HK-2 (cell line): Measurements from ENCODE around the gene KCNJ6.

ENCODE experiments used
- DNase-seq: peaks from one replicate; pipeline ENCODE4 v3.0.0-alpha.2; 2018; ENCODE audit not compliant: unreplicated experiment

The KCNJ6 gene

GRCh38 chr21:37571442-37571841 lies 344.8 kb downstream of the KCNJ6 start:
- no peak for DNase-seq

DNA sequence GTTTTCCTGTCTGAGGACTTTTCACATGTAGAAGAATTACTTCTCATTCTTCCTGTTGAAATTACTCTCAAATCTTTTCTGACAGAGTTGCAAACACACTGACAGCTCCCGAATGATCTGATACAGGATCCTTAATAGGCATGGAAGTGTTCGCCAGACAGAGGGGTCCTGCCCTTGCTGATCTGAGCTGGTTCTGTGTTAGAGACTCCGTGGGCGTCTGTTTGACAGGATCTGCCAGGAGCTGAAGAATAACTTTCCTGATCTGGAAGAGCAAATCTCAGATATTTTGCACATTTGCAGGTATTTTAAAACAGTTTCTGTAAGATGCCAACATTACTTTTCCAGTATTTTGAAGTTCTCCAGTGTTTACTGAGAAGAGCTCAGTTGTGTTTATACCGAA lies 347.3 kb downstream of the KCNJ6 start:
- DNase-seq, result no peak

DNA sequence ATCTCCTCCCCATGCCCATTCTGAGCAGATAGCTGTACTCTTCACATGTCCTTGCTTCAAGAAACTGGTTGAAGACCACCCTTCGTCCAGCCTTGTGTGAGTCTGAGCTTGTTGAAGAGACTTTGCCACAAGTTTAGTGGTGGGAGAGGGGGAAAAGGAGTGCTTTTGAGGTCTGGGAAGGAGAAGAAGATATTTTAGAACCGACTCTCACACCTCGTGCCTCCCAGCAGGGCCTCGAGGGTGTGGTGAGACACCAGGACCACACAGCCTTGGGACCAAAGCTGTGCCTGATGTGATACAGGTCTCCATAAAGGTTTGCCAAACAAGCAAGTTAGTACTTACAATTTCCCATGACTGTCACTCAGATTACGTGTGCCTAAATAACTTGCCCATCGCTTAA lies 347.8 kb downstream of the KCNJ6 start:
- DNase-seq, result no peak

GRCh38 chr21:37566790-37567615 lies 349.3 kb downstream of the KCNJ6 start:
- no peak for DNase-seq

DNA sequence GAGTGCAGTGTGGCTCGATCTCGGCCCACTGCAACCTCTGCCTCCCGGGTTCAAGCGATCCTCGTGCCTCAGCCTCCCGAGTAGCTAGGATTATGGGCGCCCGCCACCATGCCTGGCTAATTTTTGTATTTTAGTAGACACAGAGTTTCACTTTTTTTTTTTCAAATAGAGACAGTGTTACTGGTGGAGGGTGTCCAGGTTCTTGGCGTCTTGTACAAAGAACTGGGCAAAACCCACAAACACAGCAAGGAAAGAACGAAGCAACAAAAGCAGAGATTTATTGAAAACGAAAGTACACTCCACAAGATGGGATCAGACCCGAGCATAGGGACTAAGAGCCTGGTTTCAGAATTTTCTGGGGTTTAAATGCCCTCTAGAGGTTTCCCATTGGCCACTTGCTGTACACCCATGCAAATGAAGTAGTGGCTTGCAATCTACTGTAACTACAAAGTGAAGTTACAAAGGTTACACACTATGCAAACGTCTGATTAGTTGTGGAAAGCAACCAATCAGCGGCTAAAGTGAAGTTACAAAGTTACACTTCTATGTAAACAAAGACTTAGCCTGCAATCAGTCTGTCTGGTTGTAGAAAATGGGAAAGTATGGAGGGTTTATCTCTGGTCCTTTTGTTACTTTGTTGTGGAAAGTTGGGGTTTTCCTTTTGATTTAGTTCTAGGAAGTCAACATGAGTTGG lies 350.6 kb downstream of the KCNJ6 start:
- DNase-seq, result no peak

- DNase-seq, result peak; percentile 14
Measured at GRCh38 chr21:37564924-37565529, 351.2 kb downstream of the KCNJ6 start.

DNA sequence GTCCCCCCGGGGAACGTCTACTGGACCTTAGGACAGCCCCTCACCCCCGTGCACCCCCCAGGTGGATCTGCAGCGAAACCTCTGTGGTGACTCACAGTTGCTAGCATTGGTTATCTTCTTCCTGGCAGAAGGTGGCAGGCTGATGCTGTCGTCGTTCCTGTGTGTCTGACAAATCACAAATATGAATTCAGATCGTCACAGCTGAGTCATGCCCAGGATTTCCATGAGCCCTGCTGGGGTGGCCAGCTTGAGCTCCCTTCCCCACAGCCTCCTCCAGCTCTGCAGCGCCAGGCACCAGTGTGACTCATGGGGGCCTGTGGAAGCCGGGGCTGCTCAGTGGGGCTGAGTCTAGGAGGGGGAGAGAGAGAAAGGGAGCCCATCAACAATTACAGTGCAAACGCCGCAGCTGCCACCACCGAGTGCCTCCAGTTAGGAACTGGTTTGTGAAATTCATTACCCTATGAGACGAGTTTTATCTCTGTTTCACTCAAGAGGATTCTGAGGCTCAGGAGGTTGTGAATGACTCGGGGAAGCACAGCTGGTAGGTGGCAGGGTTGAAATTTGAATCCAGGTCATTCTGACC lies 351.8 kb downstream of the KCNJ6 start:
- peak; percentile 88 for DNase-seq

DNA sequence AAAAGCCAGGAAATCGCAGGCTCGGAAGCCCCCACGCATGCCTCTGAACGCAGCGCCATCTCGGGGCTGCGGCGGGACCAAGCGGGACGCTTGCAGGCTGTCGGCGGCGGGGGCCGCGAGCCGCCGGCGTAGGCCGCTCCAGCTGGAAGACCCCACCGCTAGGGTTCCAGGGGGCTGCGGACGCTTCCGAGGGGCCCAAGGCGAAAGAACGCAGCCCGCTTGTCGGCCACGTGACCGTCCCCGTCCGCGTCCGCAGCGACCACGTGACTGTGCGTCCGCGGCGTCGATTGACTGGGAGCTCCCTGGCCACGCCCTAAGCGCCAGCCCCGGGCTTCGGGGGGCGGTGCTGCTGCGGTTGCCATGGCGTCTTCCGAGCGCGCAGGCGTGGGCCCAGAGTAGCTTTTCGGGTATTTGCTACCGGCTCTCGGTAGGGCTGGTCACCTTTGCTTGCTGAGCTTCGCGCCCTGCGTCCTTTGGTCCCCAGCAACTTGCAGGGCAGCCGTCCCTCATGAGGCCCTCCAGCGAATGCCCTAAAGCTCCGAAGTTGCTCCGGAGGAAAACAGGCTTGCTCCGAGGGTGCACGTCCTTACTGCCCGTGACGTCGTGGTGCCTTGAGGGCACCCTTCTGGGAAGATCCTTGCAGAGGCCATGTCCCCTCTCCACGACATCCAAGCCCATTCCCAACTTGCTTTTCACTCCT lies 352.5 kb downstream of the KCNJ6 start:
- peak; percentile 86 for DNase-seq

- no peak for DNase-seq
Measured at GRCh38 chr21:37562920-37563640, 353.2 kb downstream of the KCNJ6 start.

DNA sequence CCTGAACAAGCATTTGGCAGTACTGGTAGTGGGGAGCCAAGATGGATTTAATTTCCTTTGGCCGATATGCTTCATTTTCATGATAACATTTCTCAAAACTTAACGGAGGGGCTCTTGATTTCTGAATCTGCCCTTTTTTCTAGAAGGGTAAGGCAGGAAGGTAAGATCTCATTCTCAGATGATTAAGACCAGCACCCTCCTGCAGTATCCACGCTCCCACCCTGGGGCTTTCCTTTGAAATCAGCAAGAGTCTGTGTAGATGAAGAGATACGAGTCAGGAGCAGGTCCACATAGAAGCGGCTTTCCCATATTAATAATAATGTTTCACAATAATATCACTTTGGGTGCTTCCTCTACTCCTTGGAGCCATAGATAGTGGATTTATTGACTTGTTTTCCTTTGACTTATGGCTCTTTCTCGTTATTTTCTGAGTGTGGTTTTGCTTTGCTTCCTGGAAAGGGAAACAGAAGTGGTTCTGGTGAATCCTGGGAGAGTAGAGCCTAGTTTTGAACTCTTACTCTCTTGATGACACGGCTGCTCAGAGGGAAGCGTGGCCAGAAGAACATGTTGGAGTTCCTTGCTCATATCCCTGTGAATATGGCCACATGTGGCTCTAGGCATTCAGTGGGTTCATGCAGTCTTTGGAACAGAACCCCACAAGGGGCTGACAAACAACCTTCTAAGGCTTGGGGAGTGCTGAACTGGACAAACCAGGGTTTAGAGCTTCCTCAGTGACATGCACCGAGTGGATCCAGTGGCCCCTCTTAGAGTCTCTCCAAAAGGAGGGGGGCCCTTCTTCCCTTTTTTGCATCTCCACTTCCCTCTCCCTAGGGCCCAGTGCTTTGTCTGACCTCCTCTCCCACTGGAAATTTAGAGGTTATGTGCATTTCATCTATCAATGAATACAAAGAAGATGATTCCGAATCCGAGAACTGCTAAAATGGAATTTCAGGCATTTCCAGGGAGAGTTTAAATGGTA lies 354.0 kb downstream of the KCNJ6 start:
- no peak for DNase-seq

- DNase-seq, result no peak
Measured at GRCh38 chr21:37561506-37561905, 354.8 kb downstream of the KCNJ6 start.

GRCh38 chr21:37560385-37560784 lies 355.9 kb downstream of the KCNJ6 start:
- no peak for DNase-seq

DNA sequence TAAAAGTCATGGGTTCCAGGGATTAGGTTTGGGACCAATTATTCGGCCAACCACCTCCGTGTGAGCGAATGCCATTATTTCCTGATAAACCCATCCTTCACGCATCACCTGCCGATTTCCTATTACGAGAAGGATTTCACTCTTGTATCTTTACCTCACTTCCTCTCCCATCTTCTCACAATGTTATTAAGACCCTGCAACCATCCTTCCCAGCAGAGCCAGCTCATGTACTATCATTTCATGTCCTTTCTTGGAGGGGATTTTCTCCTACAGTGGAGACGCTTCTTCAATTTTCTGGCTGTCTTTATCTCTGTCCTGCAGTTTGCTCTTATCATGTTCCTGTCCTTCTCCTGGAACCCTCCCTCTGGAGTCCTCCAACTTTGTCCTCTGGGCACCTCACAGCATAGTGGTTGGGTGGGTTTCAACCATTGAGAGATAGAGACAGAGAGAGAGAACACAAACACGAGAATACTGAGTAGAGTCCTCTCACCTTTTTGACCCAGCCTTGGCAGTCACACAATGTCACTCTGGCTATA lies 357.5 kb downstream of the KCNJ6 start:
- DNase-seq, result no peak
